HepG2 (cell line): ENCODE data around the gene CA10. TPM values are rescaled to one million over a fixed set of nuclear protein-coding genes. Genes with fewer than 3 reads are reported as not detected.

Experiments
- ATAC-seq: fragments of 200-7000 bp; cut with Tn5 transposase; 3 replicates; pipeline ENCODE4 v1.9.1; 2020; ENCODE audit warnings: mild to moderate bottlenecking, moderate library complexity
- BruUV-seq: library from RNA; stranded (reverse); fragments of 400-500 nt; replicated peaks from 2 replicates; lab custom pipeline; 2021; lab: Mats Ljungman, UMichigan
- CTCF ChIA-PET: fragments of 300-600 bp; formaldehyde crosslinking; extraction: SDS; loops from one replicate; lab custom pipeline; 2021; ENCODE audit warnings: low total read pairs, inconsistent platforms, low intra/inter-chr PET ratio; lab: Yijun Ruan, JAX
- POLR2A ChIA-PET: fragments of 350-600 bp; sonication (Branson Sonifier 250); formaldehyde crosslinking; loops from one replicate; lab custom pipeline; 2020; ENCODE audit warnings: antibody characterized with exemption, inconsistent platforms; lab: Yijun Ruan, JAX
- DNase-seq: peaks from one replicate; pipeline ENCODE4 v3.0.0-alpha.2; 2015; ENCODE audit warnings: low spot score
- FAIRE-seq: peaks from 3 replicates; lab custom pipeline; 2011; peaks lifted over from hg19 to GRCh38; lab: Jason Lieb, UNC
- H2AFZ ChIP-seq: one replicate; pipeline ENCODE4 v1.6.1; 2011; ENCODE audit warnings: low read length, inconsistent platforms
- H3K27ac ChIP-seq: fragments of 300-600 bp; 3 replicates; pipeline ENCODE4 v1.8.0; 2011; ENCODE audit warnings: mixed run types, mild to moderate bottlenecking, mixed read lengths, low read length, inconsistent platforms; ENCODE audit not compliant: insufficient read depth; ENCODE audit errors: extremely low read length
- H3K27me3 ChIP-seq, 2 experiments: fragments of 200-600 bp in 1 of 2; 2 replicates in 1 of 2; 3 replicates in 1 of 2; pipeline versions ENCODE4 v1.6.0 to v1.8.0; 2011; ENCODE audit warnings: low read length in 2 of 2, mild to moderate bottlenecking in 2 of 2, moderate library complexity in 2 of 2, inconsistent platforms in 1 of 2; ENCODE audit not compliant: insufficient read depth in 2 of 2, control insufficient read depth in 1 of 2
- H3K36me3 ChIP-seq, 2 experiments: fragments of 200-600 bp in 1 of 2; replicated peaks in 1 of 2; 2 replicates in 1 of 2; 3 replicates in 1 of 2; pipeline versions ENCODE4 v1.5.1 to v1.8.0; 2011; ENCODE audit warnings: low read length in 2 of 2, inconsistent platforms in 1 of 2; ENCODE audit not compliant: insufficient read depth in 2 of 2, control insufficient read depth in 1 of 2
- H3K4me1 ChIP-seq: 2 replicates; pipeline ENCODE4 v1.5.1; 2012; ENCODE audit warnings: low read length, inconsistent platforms; ENCODE audit not compliant: insufficient read depth
- H3K4me2 ChIP-seq: 2 replicates; pipeline ENCODE4 v1.6.0; 2011; ENCODE audit warnings: low read depth, low read length, inconsistent platforms
- H3K4me3 ChIP-seq, 3 experiments: fragments of 200-600 bp in 1 of 3; sonication (generic), shearing (Covaris generic) in 1 of 3; replicated peaks in 1 of 3; 2 replicates each; pipeline ENCODE4 v1.5.1; 2011 to 2016; ENCODE audit warnings: low read length in 3 of 3, inconsistent platforms in 2 of 3, low read depth in 2 of 3, mild to moderate bottlenecking in 2 of 3, control low read depth in 1 of 3, mixed read lengths in 1 of 3; ENCODE audit not compliant: insufficient read depth in 1 of 3
- H3K79me2 ChIP-seq: one replicate; pipeline ENCODE4 v1.6.1; 2011; ENCODE audit warnings: low read length, inconsistent platforms; ENCODE audit not compliant: insufficient read depth
- H3K9ac ChIP-seq: 2 replicates; pipeline ENCODE4 v1.6.0; 2011; ENCODE audit warnings: mild to moderate bottlenecking, low read depth, low read length, inconsistent platforms; ENCODE audit not compliant: insufficient read depth
- H3K9me3 ChIP-seq: 2 replicates; pipeline ENCODE4 v1.5.1; 2012; ENCODE audit warnings: mild to moderate bottlenecking, low read length
- H4K20me1 ChIP-seq: 2 replicates; pipeline ENCODE4 v1.6.0; 2011; ENCODE audit warnings: inconsistent platforms, mild to moderate bottlenecking, low read length, moderate library complexity; ENCODE audit not compliant: insufficient read depth
- AFF4 ChIP-seq: sonication (generic); formaldehyde crosslinking; IDR thresholded peaks from 2 replicates; pipeline ENCODE4 v1.4.0; 2020; ENCODE audit warnings: missing genetic modification reagents
- ARHGAP35 ChIP-seq: sonication (generic); formaldehyde crosslinking; IDR thresholded peaks from 2 replicates; pipeline ENCODE4 v1.9.0; 2022; ENCODE audit warnings: mild to moderate bottlenecking, inconsistent platforms, moderate library complexity, missing genetic modification reagents, borderline replicate concordance
- NFE2L2 ChIP-seq: fragments of 150-350 bp; IDR thresholded peaks from 2 replicates; pipeline ENCODE4 v1.6.1; 2014; ENCODE audit warnings: low read length
- NFIC ChIP-seq: IDR thresholded peaks from 2 replicates; pipeline ENCODE4 v1.6.1; 2012; ENCODE audit warnings: mild to moderate bottlenecking, low read length, inconsistent platforms
- NONO ChIP-seq, 2 experiments: fragments of 450-650 bp in 1 of 2; sonication (generic) in 1 of 2; formaldehyde crosslinking in 1 of 2; IDR thresholded peaks in 1 of 2; conservative IDR thresholded peaks in 1 of 2; 2 replicates each; pipeline versions ENCODE4 v1.6.1 to v1.8.0; 2017 to 2022; ENCODE audit warnings: mild to moderate bottlenecking in 1 of 2, missing genetic modification reagents in 1 of 2, moderate library complexity in 1 of 2
- SAFB2 ChIP-seq: sonication (generic); formaldehyde crosslinking; IDR thresholded peaks from 2 replicates; pipeline ENCODE4 v1.5.1; 2020; ENCODE audit warnings: missing genetic modification reagents, low read depth, mild to moderate bottlenecking, borderline replicate concordance
- TEAD2 ChIP-seq: sonication (generic); formaldehyde crosslinking; IDR thresholded peaks from 2 replicates; pipeline ENCODE4 v1.9.0; 2021; ENCODE audit warnings: missing genetic modification reagents
- ZNF101 ChIP-seq: sonication (generic); formaldehyde crosslinking; IDR thresholded peaks from 2 replicates; pipeline ENCODE4 v1.4.0; 2020; ENCODE audit warnings: mild to moderate bottlenecking, low read depth, missing genetic modification reagents, borderline replicate concordance
- ZNF180 ChIP-seq: sonication (generic); formaldehyde crosslinking; IDR thresholded peaks from 2 replicates; pipeline ENCODE4 v1.4.0; 2020; ENCODE audit warnings: low read depth, missing genetic modification reagents, borderline replicate concordance
- ZNF337 ChIP-seq: sonication (generic); formaldehyde crosslinking; IDR thresholded peaks from 2 replicates; pipeline ENCODE4 v1.5.1; 2020; ENCODE audit warnings: missing genetic modification reagents, low read depth, mild to moderate bottlenecking, borderline replicate concordance
- ZNF33A ChIP-seq: sonication (generic); formaldehyde crosslinking; IDR thresholded peaks from 2 replicates; pipeline ENCODE4 v1.5.1; 2020; ENCODE audit warnings: missing genetic modification reagents, mild to moderate bottlenecking, moderate library complexity, borderline replicate concordance
- ZNF569 ChIP-seq: sonication (generic); formaldehyde crosslinking; IDR thresholded peaks from 2 replicates; pipeline ENCODE4 v1.5.0; 2020; ENCODE audit warnings: mild to moderate bottlenecking, missing genetic modification reagents, moderate library complexity, borderline replicate concordance
- ZNF607 ChIP-seq: sonication (generic); formaldehyde crosslinking; IDR thresholded peaks from 2 replicates; pipeline ENCODE4 v1.5.1; 2020; ENCODE audit warnings: missing genetic modification reagents, mild to moderate bottlenecking, borderline replicate concordance
- ZSCAN20 ChIP-seq: sonication (generic); formaldehyde crosslinking; IDR thresholded peaks from 2 replicates; pipeline ENCODE4 v1.4.0; 2020; ENCODE audit warnings: missing genetic modification reagents, mild to moderate bottlenecking, borderline replicate concordance
- ZSCAN9 ChIP-seq: IDR thresholded peaks from 2 replicates; pipeline ENCODE4 v1.6.1; 2016; ENCODE audit warnings: borderline replicate concordance
- WGBS: methylation state at CpG from one replicate; pipeline ENCODE4 v1.1.6; 2017; ENCODE audit warnings: low lambda C conversion rate; 5-methylcytosine and 5-hydroxymethylcytosine counted together
- in situ Hi-C: cut with HindIII; loops from 2 replicates; pipeline ENCODE4 v1.10.0; 2017; ENCODE audit warnings: low pct_unique_long_range_greater_than_20kb; ENCODE audit not compliant: extremely low pct_ligation_motif_present
- intact Hi-C: fragments of 100-400 bp; cut with micrococcal nuclease; formaldehyde crosslinking; loops from one replicate; pipeline ENCODE4 v1.10.0; 2022; ENCODE audit not compliant: unreplicated experiment
- polyA plus RNA-seq, 8 experiments: library from polyadenylated mRNA; depleted of rRNA in 3 of 8; stranded (reverse) in 7 of 8; unstranded in 1 of 8; fragments of >200 nt; fragmentation: Illumina TruSeq in 4 of 8; extraction: Trizol in 4 of 8; gene quantifications; 2 replicates each; pipeline versions ENCODE4 v1.2.1 to v1.2.3, GENCODE V29; 2011 to 2016; ENCODE audit warnings: low read depth in 4 of 8, missing spikeins in 1 of 8, mixed read lengths in 1 of 8; ENCODE audit not compliant: insufficient read depth in 1 of 8
- total RNA-seq, 5 experiments: library from RNA; depleted of rRNA; stranded (reverse); fragments of >200 nt; fragmentation: Illumina TruSeq; extraction: Trizol; gene quantifications; 2 replicates each; pipeline ENCODE4 v1.2.3, GENCODE V29; 2016; ENCODE audit warnings: low read depth in 1 of 5
- TF ChIP-seq, protein P1 (sequence below): sonication (generic); formaldehyde crosslinking; IDR thresholded peaks from 2 replicates; pipeline ENCODE4 v1.9.0; 2022; ENCODE audit warnings: low read depth, missing genetic modification reagents

CA10 gene
- total and polyA plus RNA-seq, 2 of the 13 experiments (the other 11 are each of a cell fraction or from before 2014, with no cell fraction given) = not detected

DNA sequence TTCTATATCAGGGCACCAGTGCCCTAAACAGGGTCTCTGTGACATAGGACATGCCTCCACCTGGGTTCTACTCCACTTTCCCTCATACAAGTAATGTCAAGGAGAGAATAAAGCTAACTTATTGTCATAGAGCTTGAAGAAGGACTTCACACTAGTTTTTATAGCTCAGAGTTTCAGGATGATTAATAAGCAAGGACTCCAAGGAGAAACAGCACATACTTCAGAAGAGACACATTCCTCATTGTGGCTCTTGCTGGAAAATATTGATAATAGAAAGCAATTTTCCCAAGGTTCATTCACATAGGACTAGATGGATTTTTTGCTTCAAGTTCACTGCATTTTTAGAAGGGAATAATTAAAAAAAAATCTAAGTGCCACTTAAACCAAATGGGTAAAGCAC, 133.3 kb downstream of the CA10 start (continued):
- no peak for TF ChIP-seq ZNF569 (CRISPR knock-in tag)
- TF ChIP-seq AFF4 (CRISPR knock-in tag) = no peak
- TF ChIP-seq NONO (IDR thresholded peaks at IDR 0.05) = no peak
- TF ChIP-seq NONO (CRISPR knock-in tag; conservative IDR thresholded peaks at IDR 0.05) = no peak
- no peak for TF ChIP-seq ZSCAN9 (CRISPR knock-in tag)
- TF ChIP-seq ZNF337 (CRISPR knock-in tag) = no peak

DNA sequence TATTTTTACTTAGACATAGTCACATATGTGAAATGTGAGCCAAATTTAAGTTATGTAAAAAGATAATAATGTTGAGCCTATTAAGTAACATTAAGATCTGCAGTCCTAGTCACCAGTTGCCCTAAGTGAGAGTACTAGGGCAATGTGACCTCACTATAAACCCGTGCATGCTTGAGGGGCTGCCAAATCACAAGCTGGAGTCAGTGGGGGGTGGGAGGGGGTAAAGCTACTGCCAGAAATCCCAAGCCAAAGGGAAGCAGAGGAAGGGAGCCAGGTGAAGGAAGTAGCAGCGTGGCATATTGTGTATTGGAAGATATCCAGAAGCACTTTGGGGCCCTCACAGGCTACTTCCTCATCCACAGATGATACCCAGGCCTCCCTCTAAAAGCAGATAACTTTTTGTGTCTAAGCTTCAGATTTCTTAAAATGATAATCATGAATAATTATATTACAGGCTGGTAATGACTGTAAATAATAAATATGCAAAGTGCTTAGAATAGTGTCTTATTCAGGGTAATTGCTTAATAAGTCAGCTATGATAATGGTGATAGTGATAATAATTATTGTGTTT, 134.1 kb downstream of the CA10 start:
- intact Hi-C loops = no loop called here
- no peak for DNase-seq
- Histone ChIP-seq H3K27ac (no peak overlapping the region), H3K9ac (no peak overlapping the region), H3K36me3 (no peaks in the 10 kb centered on the region), H3K4me3 (no peak overlapping the region), H2AFZ (no peak overlapping the region), H3K4me1 (no peaks in the 10 kb centered on the region), H3K4me2 (no peak overlapping the region), H4K20me1 (no peaks in the 10 kb centered on the region), H3K9me3 (peaks cover 43% of the 10 kb centered on the region), H3K79me2 (no peaks in the 10 kb centered on the region), H3K27me3 (no peaks in the 10 kb centered on the region)
- ATAC-seq = no peak
- CTCF ChIA-PET = no interaction called here
- POLR2A ChIA-PET = no interaction called here
- no peak for FAIRE-seq
- in situ Hi-C loops = no loop called here
- no TSS peak for BruUV-seq
- WGBS = 0% methylated on average over 2 of the region's 2 CpGs
- TF ChIP-seq ZSCAN20 (CRISPR knock-in tag) (no peak), TEAD2 (CRISPR knock-in tag) (no peak), ZNF101 (CRISPR knock-in tag) (no peak), SAFB2 (no peak), ZNF180 (CRISPR knock-in tag) (no peak), ZNF607 (CRISPR knock-in tag) (no peak), NFE2L2 (no peak), ZNF33A (CRISPR knock-in tag) (no peak), ARHGAP35 (CRISPR knock-in tag) (no peak), NFIC (no peak)
- TF ChIP-seq, protein P1, sequence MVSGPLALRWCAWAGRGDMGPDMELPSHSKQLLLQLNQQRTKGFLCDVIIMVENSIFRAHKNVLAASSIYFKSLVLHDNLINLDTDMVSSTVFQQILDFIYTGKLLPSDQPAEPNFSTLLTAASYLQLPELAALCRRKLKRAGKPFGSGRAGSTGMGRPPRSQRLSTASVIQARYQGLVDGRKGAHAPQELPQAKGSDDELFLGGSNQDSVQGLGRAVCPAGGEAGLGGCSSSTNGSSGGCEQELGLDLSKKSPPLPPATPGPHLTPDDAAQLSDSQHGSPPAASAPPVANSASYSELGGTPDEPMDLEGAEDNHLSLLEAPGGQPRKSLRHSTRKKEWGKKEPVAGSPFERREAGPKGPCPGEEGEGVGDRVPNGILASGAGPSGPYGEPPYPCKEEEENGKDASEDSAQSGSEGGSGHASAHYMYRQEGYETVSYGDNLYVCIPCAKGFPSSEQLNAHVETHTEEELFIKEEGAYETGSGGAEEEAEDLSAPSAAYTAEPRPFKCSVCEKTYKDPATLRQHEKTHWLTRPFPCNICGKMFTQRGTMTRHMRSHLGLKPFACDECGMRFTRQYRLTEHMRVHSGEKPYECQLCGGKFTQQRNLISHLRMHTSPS (CRISPR knock-in tag) = no peak
